Neutrophil (primary cell): ENCODE measurements around the gene ARRDC3.
"Not testable (repeated sequence)": the region's sequence is repeated elsewhere in the genome, so short reads cannot be mapped to it uniquely, and the experiment has no call there.

Experiments used
- H3K27ac ChIP-seq: fragments of 200-600 bp; sonication (generic); 2 replicates; pipeline ENCODE4 v1.5.1; 2016; ENCODE audit warnings: mild to moderate bottlenecking, moderate library complexity
- H3K27me3 ChIP-seq: fragments of 200-600 bp; sonication (generic); 2 replicates; pipeline ENCODE4 v1.6.0; 2016; ENCODE audit warnings: mild to moderate bottlenecking
- H3K36me3 ChIP-seq: fragments of 200-600 bp; sonication (generic); 2 replicates; pipeline ENCODE4 v1.5.1; 2017
- H3K4me1 ChIP-seq, 2 experiments: fragments of 200-600 bp in 1 of 2; sonication (generic) in 1 of 2; 1 replicate in 1 of 2; 2 replicates in 1 of 2; pipeline versions ENCODE4 v1.5.1 to v1.6.1; 2013 to 2016; ENCODE audit warnings: low read depth in 1 of 2, low read length in 1 of 2, mild to moderate bottlenecking in 1 of 2, moderate library complexity in 1 of 2; ENCODE audit not compliant: control insufficient read depth in 1 of 2, insufficient read depth in 1 of 2
- H3K4me3 ChIP-seq, 2 experiments: fragments of 200-600 bp in 1 of 2; sonication (generic) in 1 of 2; 1 replicate in 1 of 2; 2 replicates in 1 of 2; pipeline ENCODE4 v1.5.1; 2013 to 2016; ENCODE audit warnings: low read depth in 1 of 2, low read length in 1 of 2, mild to moderate bottlenecking in 1 of 2, moderate library complexity in 1 of 2
- H3K9me3 ChIP-seq: fragments of 200-600 bp; sonication (generic); 2 replicates; pipeline ENCODE4 v1.5.1; 2016
- TF ChIP-seq, protein P1 (sequence below): fragments of 200-600 bp; sonication (generic); IDR thresholded peaks from 2 replicates; pipeline ENCODE4 v1.5.1; 2016; ENCODE audit warnings: antibody characterized with exemption

The ARRDC3 gene

DNA sequence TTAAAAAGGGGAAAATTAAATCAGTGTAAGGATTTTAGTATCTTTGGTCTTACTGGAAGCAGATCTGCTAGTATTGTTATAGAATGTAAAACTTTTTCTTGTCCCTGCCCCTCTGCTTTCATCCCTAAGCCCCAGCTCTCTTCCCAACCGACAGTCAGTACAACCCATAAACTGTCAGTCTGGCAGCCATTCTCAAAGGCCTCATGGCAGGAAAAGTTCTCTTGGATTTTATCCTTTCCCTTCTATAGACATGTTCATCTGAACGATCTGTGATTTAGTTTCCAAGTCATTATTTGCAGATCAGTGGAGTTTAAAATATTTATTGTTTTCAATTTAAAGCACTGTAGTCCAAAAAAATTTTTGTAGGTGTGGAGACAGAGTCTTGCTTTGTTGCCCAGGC is 39.2 kb downstream of the ARRDC3 start:
- H3K27ac ChIP-seq: no peak overlapping the region
- H3K9me3 ChIP-seq: no peaks in the 10 kb centered on the region
- no peaks in the 10 kb centered on the region for H3K27me3 ChIP-seq
- no peak overlapping the region for H3K4me3 ChIP-seq
- H3K4me1 ChIP-seq: no peaks in the 10 kb centered on the region
- H3K36me3 ChIP-seq: no peaks in the 10 kb centered on the region
- TF ChIP-seq, protein P1, sequence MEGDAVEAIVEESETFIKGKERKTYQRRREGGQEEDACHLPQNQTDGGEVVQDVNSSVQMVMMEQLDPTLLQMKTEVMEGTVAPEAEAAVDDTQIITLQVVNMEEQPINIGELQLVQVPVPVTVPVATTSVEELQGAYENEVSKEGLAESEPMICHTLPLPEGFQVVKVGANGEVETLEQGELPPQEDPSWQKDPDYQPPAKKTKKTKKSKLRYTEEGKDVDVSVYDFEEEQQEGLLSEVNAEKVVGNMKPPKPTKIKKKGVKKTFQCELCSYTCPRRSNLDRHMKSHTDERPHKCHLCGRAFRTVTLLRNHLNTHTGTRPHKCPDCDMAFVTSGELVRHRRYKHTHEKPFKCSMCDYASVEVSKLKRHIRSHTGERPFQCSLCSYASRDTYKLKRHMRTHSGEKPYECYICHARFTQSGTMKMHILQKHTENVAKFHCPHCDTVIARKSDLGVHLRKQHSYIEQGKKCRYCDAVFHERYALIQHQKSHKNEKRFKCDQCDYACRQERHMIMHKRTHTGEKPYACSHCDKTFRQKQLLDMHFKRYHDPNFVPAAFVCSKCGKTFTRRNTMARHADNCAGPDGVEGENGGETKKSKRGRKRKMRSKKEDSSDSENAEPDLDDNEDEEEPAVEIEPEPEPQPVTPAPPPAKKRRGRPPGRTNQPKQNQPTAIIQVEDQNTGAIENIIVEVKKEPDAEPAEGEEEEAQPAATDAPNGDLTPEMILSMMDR: no peak

DNA sequence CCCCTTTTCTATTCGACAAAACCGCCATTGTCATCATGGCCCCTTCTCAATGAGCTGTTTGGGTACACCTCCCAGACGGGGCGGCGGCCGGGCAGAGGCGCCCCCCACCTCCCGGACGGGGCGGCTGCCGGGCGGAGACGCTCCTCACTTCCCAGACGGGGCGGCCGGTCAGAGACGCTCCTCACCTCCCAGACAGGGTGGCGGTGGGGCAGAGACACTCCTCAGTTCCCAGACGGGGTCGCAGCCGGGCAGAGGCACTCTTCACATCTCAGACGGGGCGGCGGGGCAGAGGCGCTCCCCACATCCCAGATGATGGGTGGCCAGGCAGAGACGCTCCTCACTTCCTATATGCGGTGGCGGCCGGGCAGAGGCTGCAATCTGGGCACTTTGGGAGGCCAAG is 40.2 kb downstream of the ARRDC3 start:
- H3K36me3 ChIP-seq, H3K27me3 ChIP-seq, H3K27ac ChIP-seq, H3K4me3 ChIP-seq, H3K4me1 ChIP-seq, H3K9me3 ChIP-seq: not testable (repeated sequence)

GRCh38 chr5:91341154-91341553 is 42.0 kb downstream of the ARRDC3 start:
- H3K9me3 ChIP-seq: no peaks in the 10 kb centered on the region
- no peak overlapping the region for H3K4me3 ChIP-seq
- no peak overlapping the region for H3K27ac ChIP-seq
- no peaks in the 10 kb centered on the region for H3K36me3 ChIP-seq
- H3K4me1 ChIP-seq: no peaks in the 10 kb centered on the region
- H3K27me3 ChIP-seq: no peaks in the 10 kb centered on the region
- TF ChIP-seq, protein P1: no peak

DNA sequence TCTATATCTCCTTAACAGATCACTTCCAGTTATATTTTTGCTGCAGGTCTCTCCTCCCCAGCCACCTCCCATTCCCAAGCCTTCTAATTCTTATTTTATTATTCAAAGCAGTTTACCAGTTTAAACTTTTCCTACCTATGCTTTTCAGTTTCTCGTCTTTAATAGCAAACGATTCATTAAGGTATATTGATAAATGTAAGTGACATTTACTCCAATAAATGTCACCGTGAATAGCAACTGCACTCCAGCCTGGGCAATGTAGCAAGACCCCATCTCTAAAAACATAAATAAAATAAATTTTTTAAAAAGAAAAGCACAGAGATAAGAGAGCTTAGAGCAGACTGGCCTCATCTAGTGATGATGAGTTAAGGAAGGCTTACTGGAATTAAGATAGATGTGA is 42.6 kb downstream of the ARRDC3 start:
- TF ChIP-seq, protein P1: no peak
- Histone ChIP-seq H3K4me1 (no peaks in the 10 kb centered on the region), H3K27me3 (no peaks in the 10 kb centered on the region), H3K36me3 (no peaks in the 10 kb centered on the region), H3K27ac (no peak overlapping the region), H3K9me3 (no peaks in the 10 kb centered on the region), H3K4me3 (no peak overlapping the region)

DNA sequence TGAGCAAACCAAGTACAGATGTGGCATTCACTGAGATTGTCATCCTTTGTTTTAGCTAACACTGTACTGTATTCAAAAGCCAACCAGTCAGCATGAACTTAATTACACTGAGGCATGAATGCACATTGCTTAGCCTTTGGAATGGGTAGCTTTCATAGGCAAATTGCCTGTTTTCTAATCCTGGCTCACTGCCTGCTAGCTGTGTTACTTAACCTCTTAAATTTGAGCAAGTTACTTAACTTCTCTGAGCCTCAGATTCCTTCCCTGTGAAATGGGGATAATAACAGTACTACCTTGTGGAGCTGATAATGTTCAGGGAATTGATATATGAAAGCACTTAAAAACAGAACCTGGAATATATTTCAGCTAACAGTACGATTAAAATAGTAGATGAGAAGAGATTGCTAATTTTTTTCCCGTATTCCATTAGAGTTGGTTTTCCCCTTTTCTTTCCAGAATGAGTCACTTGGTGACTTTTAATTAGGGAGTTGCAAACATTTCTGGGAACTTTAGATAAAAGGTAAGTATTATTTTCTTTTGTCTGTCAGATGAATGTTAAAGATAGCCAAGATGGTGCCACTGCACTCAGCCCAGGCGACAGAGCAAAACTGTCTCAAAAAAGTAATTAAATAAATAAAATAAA is 43.9 kb downstream of the ARRDC3 start:
- Histone ChIP-seq H3K9me3 (no peaks in the 10 kb centered on the region), H3K4me1 (no peaks in the 10 kb centered on the region), H3K4me3 (no peak overlapping the region), H3K27ac (no peak overlapping the region), H3K27me3 (no peaks in the 10 kb centered on the region), H3K36me3 (no peaks in the 10 kb centered on the region)
- TF ChIP-seq, protein P1: no peak

DNA sequence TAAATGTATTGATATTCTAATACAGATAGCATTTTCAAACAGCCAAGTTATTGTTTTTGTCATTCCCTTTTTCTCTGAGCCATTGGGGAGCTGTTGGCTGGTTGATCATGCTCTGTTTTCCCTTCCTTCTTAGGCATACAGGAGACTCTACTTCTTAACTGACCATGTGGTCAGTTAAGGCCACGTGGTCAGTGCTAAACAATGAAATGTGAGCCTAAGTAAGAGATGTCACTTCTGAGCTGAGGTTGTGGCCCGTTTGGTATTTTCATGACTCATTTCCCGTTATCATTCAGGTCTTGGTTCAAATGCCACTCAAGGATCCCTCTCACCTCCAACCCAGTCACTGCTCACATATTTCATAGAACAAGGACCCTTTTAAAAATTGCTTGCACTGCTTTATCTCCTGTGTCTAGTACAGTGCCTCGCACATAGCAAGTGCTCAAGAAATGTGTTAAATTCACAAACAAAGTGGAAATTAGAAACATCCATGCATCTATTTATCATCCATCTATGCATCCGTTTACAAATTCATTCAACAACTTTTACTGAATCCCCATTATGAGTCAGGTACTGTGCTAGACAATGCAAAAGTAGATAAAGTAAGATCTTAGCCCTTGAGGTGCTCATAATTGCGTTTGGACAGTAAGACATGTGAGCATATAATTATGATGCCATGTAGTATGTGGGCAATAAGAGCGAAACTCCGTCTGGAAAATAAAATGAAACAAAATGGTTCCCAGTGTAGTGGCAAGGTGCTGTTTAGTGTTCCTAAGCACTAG is 50.7 kb downstream of the ARRDC3 start:
- Histone ChIP-seq H3K4me3 (no peak overlapping the region), H3K27me3 (no peaks in the 10 kb centered on the region), H3K27ac (peak overlapping the region; percentile 36), H3K4me1 (no peaks in the 10 kb centered on the region), H3K36me3 (no peaks in the 10 kb centered on the region), H3K9me3 (no peaks in the 10 kb centered on the region)
- TF ChIP-seq, protein P1: no peak
